Colon (tissue), 2 donors: Measurements from ENCODE around the gene SRSF10.
"Not testable (repeated sequence)": the region's sequence is repeated elsewhere in the genome, so short reads cannot be mapped to it uniquely, and the experiment has no call there.

Source experiments
- FAIRE-seq: peaks from 2 replicates; lab custom pipeline; 2012; peaks lifted over from hg19 to GRCh38; lab: Jason Lieb, UNC
- donor health status: control.
- donor health status: control.

Gene SRSF10

DNA sequence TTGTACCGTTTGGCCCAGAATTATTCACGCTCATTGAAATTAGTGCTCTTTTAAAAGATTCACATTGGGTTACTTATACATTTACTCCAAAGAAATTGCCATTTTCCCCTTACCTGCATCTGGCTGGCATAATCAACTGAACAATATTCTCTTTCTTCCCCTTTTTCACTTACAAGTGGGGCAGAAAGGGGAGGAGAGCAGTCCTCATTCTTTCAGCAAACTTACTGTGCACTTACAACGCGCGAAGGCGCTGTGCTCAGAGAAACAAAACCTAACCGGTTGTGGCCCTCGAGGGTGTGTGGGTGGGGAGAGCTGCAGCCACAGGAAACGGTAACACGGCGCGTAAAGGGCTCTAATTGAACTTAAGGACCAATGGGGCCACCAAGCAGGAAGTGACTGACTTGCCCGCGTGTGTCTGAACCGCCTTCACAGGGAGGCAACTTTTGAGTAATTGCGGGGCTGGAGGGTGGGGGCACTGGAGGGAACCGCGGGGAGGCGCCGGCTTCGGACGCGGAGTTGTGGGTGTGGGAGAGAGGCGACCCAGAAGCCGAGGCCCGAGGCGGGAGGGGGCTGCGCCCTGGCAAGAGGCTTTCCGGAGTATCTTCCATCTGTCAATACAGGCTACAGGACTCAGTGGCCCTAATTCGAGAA is 21.2 kb downstream of the SRSF10 start:
- FAIRE-seq = no peak

GRCh38 chr1:23958040-23958809 is 21.9 kb downstream of the SRSF10 start:
- FAIRE-seq = not testable (repeated sequence)

DNA sequence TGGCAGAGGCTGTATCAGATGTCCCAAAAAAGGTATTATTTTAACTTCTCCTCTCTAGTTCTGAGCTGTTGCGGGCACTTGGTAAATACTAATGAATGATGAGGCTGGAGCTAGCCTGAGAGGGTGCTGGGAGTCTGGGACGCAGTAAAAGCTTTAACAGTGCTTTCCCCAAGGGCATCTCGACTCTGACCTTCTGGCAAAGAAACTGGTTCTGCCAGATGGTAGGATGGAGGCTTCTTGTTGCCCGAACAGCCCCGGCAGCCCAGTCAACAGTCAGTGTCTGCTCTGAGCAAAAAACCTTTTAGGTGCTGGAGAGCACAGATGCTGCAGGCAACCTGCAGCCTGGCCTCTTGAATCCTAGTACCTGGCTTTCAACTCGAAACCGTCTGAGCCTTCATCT is 23.0 kb downstream of the SRSF10 start:
- FAIRE-seq = no peak

- FAIRE-seq = no peak
These were observed 27.1 kb downstream of the SRSF10 start for GRCh38 chr1:23953020-23953419.

DNA sequence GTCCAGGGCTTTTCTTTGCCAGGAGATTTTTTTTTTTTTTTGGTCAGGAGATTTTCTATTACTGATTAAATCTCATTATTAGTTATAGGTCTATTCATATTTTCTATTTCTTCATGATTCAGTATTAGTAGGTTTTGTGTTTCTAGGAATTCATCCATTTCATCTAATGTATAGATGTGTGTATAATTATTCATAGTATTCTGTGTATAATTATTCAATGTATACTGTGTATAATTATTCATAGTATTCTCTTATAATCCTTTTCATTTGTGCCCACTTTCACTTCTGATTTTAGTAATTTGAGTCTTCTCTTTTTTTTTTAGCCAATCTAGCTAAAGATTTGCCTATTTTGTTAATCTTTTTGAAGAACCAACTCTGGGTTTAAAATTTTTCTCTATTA is 32.8 kb downstream of the SRSF10 start:
- no peak for FAIRE-seq

DNA sequence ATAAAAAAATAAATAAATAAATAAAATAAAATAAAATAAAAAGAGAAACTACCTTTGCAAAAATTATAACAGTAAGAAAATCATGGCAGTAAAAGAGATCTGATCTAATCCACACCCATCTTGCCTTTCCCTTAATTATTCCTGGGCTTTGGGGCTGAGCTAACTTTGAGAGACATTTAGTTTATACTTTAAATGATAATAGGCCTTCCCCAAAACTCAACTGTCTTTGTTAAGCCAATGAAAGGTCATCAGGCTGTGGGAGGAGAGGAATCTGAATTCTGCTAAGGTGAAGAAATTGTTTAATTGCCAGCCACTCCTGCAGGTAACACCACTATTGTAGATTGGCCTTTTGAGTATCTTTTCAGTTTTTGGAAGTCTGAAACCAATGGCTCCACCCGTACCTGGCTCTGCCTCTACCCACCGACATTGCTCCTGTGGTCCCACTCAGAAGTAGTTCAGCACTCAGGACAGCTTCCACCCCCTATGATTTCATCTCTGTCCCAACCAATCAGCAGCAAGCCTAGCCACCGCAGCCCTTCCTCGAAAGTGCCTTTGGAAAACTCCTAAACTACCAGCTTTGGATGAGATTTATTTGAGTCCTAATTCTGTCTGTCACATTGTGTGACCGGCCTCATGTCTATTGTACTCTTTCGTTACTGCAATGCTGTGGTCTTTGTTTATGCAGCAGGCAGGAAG is 43.5 kb downstream of the SRSF10 start:
- FAIRE-seq = no peak

DNA sequence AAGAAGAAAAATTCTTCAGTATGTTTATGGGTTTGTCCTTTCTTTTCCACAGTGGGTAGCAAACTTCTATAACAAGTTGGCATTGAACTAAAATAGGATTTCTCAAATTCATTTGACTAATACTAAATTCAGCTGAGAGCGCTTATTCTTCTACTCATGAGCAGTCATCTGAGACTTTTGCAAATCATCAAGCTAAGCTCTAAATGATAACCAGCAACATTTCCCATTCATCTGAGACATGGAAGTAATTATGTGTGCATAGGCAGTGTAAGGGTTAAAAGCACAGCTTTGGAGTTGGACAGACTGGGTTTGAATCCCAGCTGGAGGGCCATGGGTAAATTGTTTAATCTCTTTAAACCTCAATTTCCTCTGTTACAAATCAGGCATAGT is 48.6 kb downstream of the SRSF10 start:
- FAIRE-seq = no peak

GRCh38 chr1:23930861-23931490 is 49.2 kb downstream of the SRSF10 start:
- no peak for FAIRE-seq

DNA sequence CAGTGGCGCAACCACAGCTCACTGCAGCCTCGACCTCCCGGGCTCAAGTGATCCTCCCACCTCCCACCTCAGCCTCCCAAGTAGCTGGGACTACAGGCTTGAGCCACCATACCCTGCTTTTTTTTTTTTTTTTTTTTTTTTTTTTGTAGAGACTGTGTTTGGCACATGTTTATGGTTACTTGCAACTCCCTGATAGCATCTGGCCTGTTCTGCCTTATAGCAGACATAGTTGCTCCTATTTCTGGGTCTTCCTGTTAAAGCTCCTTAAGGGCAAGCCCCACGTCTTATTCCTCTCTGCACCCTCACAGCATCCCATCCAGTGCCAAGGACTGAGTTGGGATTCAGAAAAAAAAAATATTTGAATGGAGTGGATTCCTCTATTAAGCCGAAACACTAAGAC is 49.9 kb downstream of the SRSF10 start:
- FAIRE-seq = no peak

- no peak for FAIRE-seq
These were observed 51.3 kb downstream of the SRSF10 start for GRCh38 chr1:23928789-23929188.

GRCh38 chr1:23927097-23927496 is 53.0 kb downstream of the SRSF10 start:
- FAIRE-seq = no peak

GRCh38 chr1:23925279-23925678 is 54.8 kb downstream of the SRSF10 start:
- no peak for FAIRE-seq

DNA sequence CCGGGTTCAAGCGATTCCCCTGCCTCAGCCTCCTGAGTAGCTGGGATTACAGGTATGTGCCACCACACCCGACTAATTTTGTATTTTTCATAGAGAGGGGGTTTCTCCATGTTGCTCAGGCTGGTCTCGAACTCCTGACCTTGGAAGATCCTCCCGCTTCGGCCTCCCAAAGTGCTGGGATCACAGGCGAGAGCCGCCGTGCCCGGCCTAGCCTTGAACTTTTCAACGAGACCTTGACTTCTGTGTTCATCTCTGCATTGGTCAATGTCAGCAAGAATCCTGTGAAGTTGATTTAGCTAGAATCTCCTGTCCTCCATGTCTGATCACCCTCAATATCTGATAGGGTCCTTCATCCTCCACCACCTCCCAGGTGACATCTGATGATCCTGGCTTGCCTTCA is 55.5 kb downstream of the SRSF10 start:
- no peak for FAIRE-seq

DNA sequence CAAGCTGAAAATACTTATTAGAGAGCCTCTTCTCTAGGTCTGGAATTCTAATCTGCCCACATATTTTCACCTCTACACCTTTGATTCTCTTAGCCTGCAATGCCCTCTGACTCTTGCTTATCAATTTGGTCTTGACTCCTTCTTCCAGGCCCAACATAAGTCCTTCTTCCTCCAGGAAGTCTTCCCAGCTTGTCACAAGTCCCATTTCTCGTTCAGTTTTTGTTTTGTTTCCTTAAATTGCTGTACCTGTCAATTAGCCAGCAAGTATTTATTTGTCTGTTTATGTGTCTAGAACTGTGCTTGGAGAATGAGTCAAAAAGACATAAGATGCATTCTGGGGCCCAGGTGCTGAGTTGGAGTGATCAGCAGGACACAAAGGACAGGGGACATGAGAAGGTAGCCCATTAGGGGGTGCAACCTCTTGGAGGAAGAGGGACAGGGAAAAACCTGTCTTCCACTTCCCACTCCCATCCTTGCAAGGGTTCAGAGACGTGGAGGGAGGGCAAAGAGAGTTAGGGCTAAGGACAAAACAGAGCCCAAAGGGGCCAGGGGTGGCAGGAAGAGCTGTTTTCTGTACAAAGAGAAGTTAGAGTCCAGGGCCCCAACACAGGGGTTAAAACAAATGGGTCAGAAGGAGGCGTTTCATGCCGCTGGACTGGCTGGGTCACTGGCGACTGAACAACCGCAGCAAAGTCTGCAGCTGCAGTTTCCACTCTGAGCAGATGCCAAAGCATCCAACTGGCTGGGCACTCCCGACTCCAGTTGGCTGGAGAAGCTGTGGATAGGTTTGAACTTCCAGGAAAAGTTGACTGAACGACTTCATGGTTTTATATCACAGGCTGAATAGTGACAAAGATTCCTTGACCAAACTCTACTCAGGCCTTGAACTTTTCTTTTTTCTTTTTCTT is 56.3 kb downstream of the SRSF10 start:
- no peak for FAIRE-seq

DNA sequence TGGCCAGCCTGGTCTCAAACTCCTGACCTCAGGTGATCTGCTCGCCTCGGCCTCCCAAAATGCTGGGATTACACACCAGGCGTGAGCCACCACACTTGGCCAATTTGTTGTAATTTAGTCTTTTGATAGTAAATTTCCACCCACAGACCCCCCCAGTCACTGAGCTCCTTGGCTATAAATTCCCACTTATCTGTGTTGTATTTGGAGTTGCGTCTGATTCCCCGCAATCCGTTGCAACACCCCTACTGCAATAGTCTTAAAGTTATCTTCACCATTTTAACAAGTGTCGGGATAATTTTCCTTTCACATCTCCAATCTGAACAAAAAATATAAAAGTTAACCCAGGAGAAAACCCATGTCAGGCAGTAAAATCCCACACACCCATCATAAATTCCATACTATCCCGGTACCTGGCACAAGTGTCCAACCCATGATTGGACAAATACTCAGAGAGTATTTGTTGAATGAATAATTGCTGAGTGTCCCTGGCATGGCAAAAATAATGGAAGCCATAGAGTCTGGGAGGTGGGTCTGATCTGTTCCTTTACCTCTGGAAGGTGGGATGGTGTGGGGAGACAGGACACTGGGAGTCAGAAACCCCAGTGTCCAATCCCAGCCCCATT is 57.7 kb downstream of the SRSF10 start:
- no peak for FAIRE-seq

- no peak for FAIRE-seq
These were observed 63.7 kb downstream of the SRSF10 start for GRCh38 chr1:23916209-23917131.

- no peak for FAIRE-seq
These were observed 64.7 kb downstream of the SRSF10 start for GRCh38 chr1:23915466-23915865.

DNA sequence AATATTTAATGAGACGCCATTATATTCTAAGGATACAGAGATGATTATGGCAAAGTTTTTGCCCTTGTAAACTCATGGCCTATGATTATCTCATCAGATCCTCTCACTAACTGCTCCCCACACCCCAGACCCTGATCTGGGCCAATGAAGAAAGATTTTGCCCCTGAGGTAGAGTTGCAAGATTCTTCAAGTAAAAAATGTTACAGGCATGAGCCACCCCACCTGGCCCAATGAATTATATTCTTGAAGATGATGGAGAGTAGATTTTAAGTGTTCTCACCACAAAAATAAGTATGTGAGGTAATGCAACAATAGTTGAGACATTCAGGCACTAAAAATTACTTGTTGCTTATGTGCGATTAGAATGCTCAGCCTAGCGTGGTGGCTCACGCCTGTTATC is 65.2 kb downstream of the SRSF10 start:
- FAIRE-seq = no peak
